Panc1 (cell line): Measurements from ENCODE around the gene LIPF. TPM values are rescaled to one million over a fixed set of nuclear protein-coding genes. Genes with fewer than 3 reads are reported as not detected.
A peak's percentile ranks its signal among the peaks of the same experiment; 100 is the strongest.

Experiments used
- ATAC-seq: fragments of 200-7000 bp; cut with Tn5 transposase; 2 replicates; pipeline ENCODE4 v1.9.1; 2020; ENCODE audit warnings: mild to moderate bottlenecking, moderate library complexity
- BruUV-seq: library from RNA; stranded (reverse); fragments of 400-500 nt; replicated peaks from 2 replicates; lab custom pipeline; 2021; lab: Mats Ljungman, UMichigan
- CTCF ChIA-PET: fragments of 300-600 bp; sonication (Branson Sonifier 250); formaldehyde crosslinking; loops from one replicate; lab custom pipeline; 2022; ENCODE audit warnings: antibody characterized with exemption; lab: Charles Lee
- POLR2A ChIA-PET: fragments of 300-600 bp; sonication (Branson Sonifier 250); formaldehyde crosslinking; loops from one replicate; lab custom pipeline; 2022; ENCODE audit warnings: antibody characterized with exemption; lab: Charles Lee
- DNase-seq: peaks from one replicate; pipeline ENCODE4 v3.0.0-alpha.2; 2010; ENCODE audit warnings: low read depth, low spot score
- H3K27ac ChIP-seq: 2 replicates; pipeline ENCODE4 v1.5.1; 2011; ENCODE audit warnings: mild to moderate bottlenecking, low read length, inconsistent platforms
- H3K27me3 ChIP-seq: fragments of 200-500 bp; sonication (Bioruptor generic); 2 replicates; pipeline ENCODE4 v1.6.0; 2014; ENCODE audit warnings: low read length, inconsistent platforms; ENCODE audit not compliant: control insufficient read depth, insufficient read depth
- H3K36me3 ChIP-seq: fragments of 200-500 bp; sonication (Bioruptor generic); 2 replicates; pipeline ENCODE4 v1.5.1; 2014; ENCODE audit warnings: inconsistent platforms, mild to moderate bottlenecking, low read length, moderate library complexity; ENCODE audit not compliant: control insufficient read depth, insufficient read depth
- H3K4me1 ChIP-seq: 2 replicates; pipeline ENCODE4 v1.5.1; 2011; ENCODE audit warnings: inconsistent platforms, mild to moderate bottlenecking, low read length, moderate library complexity; ENCODE audit not compliant: control insufficient read depth, insufficient read depth
- H3K4me3 ChIP-seq, 2 experiments: 2 replicates each; pipeline ENCODE4 v1.5.1; 2011 to 2012; ENCODE audit warnings: low read depth in 2 of 2, low read length in 2 of 2, mild to moderate bottlenecking in 2 of 2, inconsistent platforms in 1 of 2, moderate library complexity in 1 of 2
- H3K9me3 ChIP-seq: fragments of 200-500 bp; sonication (Bioruptor generic); 2 replicates; pipeline ENCODE4 v1.5.1; 2014; ENCODE audit warnings: low read depth, mild to moderate bottlenecking, inconsistent platforms, low read length, moderate library complexity; ENCODE audit not compliant: control insufficient read depth, insufficient read depth
- POLR2AphosphoS5 ChIP-seq: IDR thresholded peaks from 2 replicates; pipeline ENCODE4 v1.6.1; 2012; ENCODE audit warnings: mild to moderate bottlenecking, low read depth, low read length, moderate library complexity
- in situ Hi-C: cut with HindIII; loops from 2 replicates; pipeline ENCODE4 v1.10.0; 2016; ENCODE audit warnings: low sequenced_read_pairs, low pct_unique_long_range_greater_than_20kb
- intact Hi-C: fragments of 100-400 bp; cut with micrococcal nuclease; formaldehyde crosslinking; loops from one replicate; pipeline ENCODE4 v1.10.0; 2022; ENCODE audit not compliant: unreplicated experiment
- total RNA-seq: library from RNA; stranded (reverse); gene quantifications from one replicate; pipeline ENCODE4 v1.2.1, GENCODE V29; 2021; ENCODE audit not compliant: unreplicated experiment
- TF ChIP-seq, protein P1 (sequence below): fragments of 450-650 bp; IDR thresholded peaks from 2 replicates; pipeline ENCODE4 v1.5.1; 2017; ENCODE audit warnings: mild to moderate bottlenecking

The LIPF gene
- total RNA-seq, 1 experiment from 2014 or later, result not detected

DNA sequence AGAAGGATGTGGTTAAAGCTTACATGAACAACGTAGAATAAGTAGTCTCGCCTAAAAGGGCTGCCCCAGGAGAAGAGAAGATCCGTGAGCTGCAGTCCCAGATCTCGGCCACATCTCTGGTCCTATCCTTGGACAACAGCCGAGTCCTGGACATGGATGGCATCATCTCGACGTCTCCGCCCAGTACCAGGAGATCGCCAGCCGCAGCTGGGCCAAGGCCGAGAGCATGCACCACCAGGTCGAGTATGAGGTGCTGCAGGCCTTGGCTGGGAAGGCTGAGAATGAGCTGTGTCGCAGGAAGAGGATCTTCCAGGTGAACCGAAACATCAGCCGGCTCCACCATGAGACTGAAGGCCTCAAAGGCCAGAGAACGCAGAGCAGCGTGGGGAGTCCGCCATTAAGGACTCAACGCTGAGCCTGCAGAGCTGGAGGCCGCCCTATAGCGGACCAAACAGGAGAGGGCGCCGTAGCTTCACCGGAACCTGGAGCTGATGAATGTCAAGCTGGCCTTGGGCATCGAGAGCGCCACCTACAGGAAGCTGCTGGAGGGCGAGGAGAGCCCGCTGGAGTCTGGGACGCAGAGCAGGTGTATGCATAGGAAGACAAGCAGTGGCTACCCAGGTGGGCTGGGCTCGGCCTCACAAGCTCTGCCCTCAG, 64.0 kb downstream of the LIPF start:
- ATAC-seq, result no peak
- DNase-seq, result no peak
- Histone ChIP-seq H3K4me3 (no peak overlapping the region), H3K4me1 (no peaks in the 10 kb centered on the region), H3K9me3 (no peaks in the 10 kb centered on the region), H3K36me3 (no peaks in the 10 kb centered on the region), H3K27me3 (no peaks in the 10 kb centered on the region), H3K27ac (no peak overlapping the region)
- ChIA-PET POLR2A (interaction anchor here (0.6 kb wide), 1 partner anchor 126 kb away, joined by 3 read pairs; no protein-coding TSS in a partner anchor), CTCF (interaction anchor here (0.5 kb wide), 1 partner anchor 145 kb away, joined by 9 read pairs; the partner anchor contains the start of gene RNLS)
- in situ Hi-C loops, result no loop called here
- BruUV-seq, result no TSS peak
- TF ChIP-seq POLR2AphosphoS5, result no peak
- TF ChIP-seq, protein P1, sequence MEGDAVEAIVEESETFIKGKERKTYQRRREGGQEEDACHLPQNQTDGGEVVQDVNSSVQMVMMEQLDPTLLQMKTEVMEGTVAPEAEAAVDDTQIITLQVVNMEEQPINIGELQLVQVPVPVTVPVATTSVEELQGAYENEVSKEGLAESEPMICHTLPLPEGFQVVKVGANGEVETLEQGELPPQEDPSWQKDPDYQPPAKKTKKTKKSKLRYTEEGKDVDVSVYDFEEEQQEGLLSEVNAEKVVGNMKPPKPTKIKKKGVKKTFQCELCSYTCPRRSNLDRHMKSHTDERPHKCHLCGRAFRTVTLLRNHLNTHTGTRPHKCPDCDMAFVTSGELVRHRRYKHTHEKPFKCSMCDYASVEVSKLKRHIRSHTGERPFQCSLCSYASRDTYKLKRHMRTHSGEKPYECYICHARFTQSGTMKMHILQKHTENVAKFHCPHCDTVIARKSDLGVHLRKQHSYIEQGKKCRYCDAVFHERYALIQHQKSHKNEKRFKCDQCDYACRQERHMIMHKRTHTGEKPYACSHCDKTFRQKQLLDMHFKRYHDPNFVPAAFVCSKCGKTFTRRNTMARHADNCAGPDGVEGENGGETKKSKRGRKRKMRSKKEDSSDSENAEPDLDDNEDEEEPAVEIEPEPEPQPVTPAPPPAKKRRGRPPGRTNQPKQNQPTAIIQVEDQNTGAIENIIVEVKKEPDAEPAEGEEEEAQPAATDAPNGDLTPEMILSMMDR, result peak; percentile 67
- intact Hi-C loops, result no loop called here

Other genes with a start within 250 kb of the LIPF start
- gene RNLS, start 81.1 kb upstream of the LIPF start, total RNA-seq, result 11.4 TPM
- not detected for gene LIPJ, start 77.7 kb upstream of the LIPF start, total RNA-seq
- not detected for gene LIPK, start 41.8 kb downstream of the LIPF start, total RNA-seq
- not detected for gene LIPN, start 95.6 kb downstream of the LIPF start, total RNA-seq
- gene LIPM, start 138.3 kb downstream of the LIPF start, total RNA-seq, result not detected
- 0.15 TPM for gene ANKRD22, start 187.4 kb downstream of the LIPF start, total RNA-seq
- 25.2 TPM for gene STAMBPL1, start 215.8 kb downstream of the LIPF start, total RNA-seq